Activated naive CD8-positive, alpha-beta T cell treated with anti-CD3 and anti-CD28 coated beads, Interleukin-2, amount 50 U/mL, for 16 hours (primary cell): ENCODE measurements around the gene SMPDL3A.
"Not testable (repeated sequence)": the region's sequence is repeated elsewhere in the genome, so short reads cannot be mapped to it uniquely, and the experiment has no call there.

ENCODE experiments used
- DNase-seq: peaks from one replicate; pipeline ENCODE4 v3.0.0-alpha.2; 2020; ENCODE audit warnings: low read depth, low spot score

The SMPDL3A gene, protein sequence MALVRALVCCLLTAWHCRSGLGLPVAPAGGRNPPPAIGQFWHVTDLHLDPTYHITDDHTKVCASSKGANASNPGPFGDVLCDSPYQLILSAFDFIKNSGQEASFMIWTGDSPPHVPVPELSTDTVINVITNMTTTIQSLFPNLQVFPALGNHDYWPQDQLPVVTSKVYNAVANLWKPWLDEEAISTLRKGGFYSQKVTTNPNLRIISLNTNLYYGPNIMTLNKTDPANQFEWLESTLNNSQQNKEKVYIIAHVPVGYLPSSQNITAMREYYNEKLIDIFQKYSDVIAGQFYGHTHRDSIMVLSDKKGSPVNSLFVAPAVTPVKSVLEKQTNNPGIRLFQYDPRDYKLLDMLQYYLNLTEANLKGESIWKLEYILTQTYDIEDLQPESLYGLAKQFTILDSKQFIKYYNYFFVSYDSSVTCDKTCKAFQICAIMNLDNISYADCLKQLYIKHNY

DNA sequence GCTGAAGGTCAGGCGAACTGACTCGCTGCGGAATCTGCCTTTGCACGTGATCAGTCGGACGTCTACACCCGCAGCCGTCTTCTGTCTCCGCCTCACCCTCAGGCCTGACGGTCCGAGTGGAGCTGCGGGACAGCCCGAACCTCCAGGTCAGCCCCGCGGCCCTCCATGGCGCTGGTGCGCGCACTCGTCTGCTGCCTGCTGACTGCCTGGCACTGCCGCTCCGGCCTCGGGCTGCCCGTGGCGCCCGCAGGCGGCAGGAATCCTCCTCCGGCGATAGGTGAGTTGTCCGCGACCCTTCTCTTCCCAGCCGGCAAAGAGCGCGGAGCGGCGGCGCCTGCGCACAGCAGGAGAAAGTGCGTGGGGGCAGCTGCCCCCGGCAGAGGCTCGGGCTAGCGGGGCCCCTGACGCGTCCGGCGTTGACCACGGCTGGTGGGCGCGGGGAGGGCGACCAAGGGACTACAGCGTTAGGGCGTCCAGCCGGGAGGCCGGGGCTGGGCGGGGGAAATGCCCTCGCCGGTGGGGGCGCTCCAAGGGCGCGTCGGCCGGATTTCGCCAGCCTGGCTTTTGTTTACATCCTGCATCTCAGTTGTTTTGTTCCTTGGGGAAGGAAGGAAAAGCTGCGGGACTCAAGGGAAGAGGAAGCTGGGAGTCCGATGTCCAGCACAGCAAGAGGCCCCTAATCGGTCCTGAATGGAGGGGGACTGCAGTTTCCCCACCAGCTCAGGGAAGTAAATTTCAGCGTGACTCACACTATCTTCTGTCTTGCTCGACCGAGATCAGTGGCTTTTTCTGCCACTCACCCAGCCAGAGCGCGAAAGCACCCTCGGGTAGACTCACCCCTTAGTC lies at the start of gene SMPDL3A:
SMPDL3A (plus strand) TSS at position 77 of the 846 bp plus-strand sequence; CDS start at position 166, 89 bp downstream.
- no peak for DNase-seq

DNA sequence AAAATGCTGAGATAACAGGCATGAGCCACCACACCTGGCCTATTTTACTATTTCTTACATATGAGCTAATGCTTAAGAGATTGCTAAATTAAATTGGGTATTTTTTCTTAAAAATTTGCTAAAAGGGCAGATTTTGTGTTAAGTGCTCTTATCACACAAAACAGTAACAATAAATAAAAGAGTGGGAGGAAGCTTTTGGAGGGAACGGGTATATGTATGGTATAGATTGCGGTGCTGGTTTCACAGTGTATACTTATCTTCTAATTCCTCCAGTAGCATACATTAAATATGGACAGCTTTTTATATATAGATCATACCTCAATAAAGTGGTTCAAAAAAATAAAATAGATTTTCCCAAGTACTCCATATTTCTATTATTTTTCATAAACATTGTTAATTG lies 49.0 kb upstream of the SMPDL3A start:
- DNase-seq: no peak

DNA sequence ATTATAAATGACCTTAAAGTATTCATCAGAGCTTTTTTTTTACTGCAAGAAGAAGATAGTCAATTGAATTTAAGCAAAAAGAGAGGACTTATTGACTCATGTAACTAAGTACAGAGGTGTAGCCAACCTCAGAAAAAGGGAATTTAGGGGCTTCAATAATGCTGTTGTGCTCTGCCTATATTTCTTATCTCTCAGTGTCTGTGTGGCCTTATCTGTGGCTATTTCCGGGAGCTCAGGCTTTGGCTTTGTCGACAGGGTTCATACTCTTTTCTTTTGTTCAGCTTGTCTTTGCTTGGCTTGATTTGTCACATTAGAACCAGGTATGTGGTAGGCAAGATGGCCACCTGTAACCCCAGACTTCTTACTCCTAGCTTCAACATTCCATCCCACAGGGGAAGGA lies 48.1 kb upstream of the SMPDL3A start:
- DNase-seq: no peak

DNA sequence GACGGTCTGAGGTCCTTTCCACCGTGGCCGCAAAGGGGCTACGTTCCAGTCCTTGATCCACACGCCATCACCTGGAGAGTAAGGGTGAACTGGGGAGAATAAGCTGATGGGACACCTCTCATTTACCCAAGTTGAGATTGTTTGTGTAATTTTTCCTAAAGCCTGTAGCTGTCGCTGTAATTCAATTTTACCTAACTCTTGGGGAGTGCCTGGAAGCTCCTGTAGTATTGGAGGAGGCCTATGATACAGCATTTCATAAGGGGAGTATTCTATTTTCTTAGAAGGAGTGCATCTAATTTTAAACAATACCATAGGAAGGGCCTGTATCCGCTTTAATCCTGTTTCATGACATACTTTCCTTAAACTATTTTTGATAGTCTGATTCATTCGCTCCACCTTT lies 44.8 kb upstream of the SMPDL3A start:
- DNase-seq: not testable (repeated sequence)

DNA sequence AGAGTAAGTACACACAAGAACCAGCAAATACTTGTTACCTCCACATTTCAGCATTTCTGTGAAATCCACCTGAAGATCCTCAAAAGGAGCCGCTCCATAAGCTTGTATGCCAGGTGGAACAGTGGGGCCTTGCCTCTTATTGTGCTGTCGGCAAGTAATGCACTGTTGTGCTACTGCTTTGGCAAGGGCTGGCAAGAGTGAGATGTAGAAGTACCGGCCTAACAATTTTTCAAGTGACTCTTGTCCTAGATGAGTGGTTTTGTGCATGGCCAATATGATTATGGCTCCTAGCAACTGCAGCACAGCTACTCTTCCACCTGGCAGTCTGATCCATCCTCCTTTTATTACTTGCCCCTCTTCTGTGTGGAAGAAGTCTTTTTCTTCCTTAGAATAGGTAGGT lies 44.2 kb upstream of the SMPDL3A start:
- not testable (repeated sequence) for DNase-seq

DNA sequence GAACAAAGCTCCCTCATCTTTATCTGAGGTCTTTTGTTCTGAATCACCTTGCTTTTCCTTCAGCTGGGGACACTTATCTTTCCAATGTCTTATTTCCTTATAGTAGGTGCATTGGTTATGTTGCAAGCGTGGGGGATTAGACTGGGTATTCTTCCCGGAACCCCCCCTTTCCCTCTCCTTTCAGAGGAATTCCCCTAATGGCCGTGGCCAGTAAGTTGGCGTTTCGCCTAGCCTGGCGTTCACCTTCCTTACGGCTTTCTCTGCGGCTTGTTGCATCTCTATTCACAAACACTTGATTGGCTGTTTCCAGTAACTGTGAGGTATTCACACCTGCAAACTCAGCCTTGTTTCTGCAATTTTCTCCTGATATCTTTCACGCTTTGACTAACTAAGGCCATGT lies 42.4 kb upstream of the SMPDL3A start:
- DNase-seq: no peak

DNA sequence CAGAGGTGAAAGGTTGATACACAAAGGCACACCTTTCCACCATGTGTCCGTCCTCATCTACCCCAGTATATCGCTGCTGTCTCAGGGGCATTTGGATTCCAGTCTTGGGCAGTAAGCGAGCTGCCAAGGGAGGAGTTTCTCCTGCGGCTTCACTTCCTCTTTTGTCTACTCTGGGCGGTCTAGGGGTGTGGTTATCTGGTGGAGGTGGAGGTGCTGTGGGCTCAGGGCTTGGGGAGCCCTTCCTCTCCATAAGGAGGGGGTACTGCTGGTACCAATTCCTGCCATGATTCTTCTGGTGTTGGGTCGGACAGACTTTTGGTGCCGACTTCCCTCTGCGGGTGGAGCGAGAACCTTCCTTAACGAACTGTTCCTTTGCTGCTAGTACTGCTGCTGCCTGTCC lies 41.5 kb upstream of the SMPDL3A start:
- no peak for DNase-seq

DNA sequence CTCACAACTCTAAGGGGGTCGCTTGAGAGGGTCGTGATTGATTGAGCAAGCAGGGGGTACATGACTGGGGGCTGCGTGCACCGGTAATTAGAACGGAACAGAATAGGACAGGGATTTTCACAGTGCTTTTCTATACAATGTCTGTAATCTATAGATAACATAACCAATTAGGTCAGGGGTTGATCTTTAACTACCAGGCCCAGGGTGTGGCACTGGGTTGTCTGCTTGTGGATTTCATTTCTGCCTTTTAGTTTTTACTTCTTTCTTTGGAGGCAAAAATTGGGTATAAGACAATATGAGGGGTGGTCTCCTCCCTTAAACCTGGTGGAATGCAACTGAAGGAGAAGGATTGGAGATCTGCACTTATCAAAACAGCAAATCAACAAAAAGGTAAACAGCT lies 40.1 kb upstream of the SMPDL3A start:
- DNase-seq: not testable (repeated sequence)

DNA sequence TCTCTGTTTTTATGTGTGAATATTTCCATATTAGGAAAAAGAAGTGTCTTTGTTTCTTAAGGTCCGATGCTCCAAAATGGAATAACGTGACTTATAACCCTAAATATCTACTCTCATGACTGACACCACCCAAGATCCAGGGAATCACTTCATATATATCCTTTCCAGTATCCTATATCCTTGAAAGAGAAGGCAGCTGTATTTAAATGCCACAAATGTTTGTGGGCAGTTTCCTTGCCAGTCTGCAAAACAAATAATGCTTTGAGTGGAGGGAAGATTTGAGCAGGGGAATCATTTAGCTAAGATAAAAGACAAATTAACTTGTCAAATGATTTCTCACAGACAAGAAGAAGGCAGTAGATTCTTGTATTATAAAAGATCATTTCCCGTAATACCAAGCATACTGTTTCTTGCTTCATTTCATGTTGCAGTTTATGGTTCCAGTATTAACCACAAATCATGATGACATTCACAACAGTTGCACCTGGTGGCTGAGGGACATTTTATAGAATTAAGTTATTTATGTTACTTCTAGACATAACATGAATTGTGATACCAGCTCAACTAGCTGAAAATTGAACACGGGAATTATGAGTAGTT lies 39.5 kb upstream of the SMPDL3A start:
- no peak for DNase-seq

DNA sequence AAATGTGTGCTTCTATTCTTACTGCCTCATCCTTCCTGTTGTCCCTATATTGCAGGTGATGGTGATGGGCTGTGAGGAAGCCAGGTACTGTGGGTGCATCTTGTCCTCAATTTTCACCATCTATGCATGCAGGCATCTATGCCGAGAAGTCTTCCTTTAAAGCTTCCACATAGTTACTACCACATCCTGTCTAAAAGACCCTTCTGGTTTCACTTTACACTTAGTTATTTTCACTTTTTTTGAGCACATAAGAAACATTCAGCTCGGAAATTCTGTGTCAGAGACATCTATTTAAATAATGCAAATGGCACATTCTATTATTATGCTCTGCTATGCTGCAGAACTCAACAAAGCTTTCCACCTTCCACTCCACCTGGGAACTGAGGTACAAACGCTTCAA lies 37.7 kb upstream of the SMPDL3A start:
- DNase-seq: no peak

DNA sequence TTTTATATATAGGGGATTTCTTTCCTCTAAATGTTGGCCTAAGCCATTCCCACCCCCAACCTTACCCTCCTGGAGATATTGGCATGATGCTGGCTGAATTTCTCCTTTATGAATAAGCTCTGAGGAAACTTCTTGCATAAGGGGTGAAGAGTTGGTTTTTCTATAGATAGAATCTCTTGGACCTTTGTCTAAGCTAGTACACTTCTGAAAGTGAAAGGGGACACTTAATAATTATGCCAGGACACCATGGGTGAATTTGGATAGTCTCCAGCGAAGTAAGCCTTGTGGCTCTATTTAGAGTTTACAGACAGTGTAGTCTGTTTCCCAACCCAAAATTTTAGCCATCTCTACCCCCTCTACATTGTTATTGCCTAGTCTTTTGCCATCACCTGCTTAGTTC lies 36.6 kb upstream of the SMPDL3A start:
- DNase-seq: no peak

DNA sequence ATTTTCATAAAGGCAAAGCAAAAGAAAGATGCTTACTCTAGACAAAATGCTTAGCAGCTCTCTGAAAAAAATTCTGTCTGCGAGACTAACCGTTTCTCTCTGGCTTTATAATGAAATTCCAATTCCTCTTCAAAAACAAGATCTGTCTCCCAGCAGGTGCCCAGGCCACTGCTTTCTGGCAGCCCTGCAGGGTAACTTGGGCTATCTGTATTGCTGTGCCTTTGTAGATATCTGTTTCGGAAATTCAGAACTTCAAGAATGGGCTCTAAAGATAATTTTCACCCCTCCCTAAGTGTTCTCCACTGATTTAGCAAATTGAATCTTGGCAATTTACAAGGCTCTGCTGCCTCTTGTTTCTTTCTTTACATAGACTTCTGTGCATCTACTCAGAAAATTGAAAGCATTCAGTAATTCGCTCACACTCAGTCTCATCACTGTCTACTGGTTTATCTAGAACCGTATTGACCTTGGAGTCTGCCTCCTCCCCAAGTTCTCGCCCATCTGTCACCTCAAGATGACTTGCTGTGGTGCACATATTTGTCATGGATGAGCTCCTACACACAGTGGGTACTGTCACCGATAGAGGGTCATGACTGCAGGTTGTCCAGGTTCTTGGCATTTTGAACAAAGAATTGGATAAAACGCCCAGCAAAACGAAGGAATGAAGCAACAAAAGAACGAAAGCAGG lies 35.9 kb upstream of the SMPDL3A start:
- no peak for DNase-seq

DNA sequence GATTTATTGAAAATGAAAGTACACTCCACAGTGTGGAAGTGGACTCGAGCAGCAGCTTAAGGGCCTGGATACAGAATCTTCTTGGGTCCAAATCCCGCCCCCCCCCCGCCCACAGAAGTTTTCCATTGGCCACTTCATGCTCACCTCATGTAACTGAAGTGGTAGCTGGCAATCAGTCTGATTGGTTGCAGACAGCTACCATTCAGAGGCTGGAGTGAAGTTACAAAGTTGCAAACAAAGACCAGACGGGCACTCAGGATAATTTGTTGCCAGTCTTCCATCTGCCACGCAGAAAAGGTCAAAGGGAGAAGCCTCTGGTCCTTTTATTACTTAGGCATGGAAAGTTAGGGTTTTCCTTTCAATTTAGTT lies 35.4 kb upstream of the SMPDL3A start:
- no peak for DNase-seq

DNA sequence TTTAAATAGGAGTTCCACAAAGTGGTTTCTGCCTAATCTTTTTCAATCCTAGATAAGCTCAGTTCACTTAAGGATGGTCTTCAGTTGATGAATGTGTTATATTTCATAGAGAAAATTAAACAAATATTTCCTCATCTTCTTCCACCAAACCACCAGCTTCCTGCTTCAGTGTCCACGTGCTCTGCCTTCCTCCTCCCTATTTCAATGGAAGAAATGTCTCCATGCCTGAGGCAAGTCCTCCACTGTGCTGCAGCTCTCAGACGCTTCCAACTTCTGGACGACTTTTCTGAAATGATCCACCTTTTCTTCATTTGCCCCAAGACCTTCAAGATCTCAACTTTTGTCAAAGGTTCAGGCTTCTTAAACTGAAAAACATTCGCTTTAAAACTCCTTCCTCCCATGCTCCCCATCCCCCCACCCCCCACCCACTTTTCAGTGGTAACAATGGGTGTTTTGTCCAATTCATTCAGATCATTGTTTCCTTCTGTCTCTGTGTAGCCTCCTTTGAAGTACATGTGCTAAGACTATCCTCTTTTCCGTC lies 34.8 kb upstream of the SMPDL3A start:
- DNase-seq: no peak

DNA sequence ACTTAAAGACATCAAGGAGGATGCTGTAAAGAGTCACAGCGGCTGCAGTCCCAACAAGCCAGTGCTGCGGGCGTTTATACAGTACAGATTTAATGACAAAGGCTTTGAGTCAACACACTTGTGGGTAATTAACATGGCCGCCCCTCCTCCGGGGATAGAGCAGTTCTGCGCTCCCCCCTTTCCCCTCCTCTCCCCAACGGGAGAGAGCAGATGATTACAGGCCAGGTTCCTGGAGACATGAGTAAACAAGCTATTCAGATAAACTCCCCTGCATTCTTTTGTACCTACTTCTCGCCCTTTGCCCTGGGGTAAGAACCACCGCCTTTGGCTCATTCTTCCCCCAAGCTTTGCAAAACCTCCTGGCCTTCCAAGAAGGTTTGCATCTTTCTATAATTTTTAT lies 33.2 kb upstream of the SMPDL3A start:
- DNase-seq: no peak

DNA sequence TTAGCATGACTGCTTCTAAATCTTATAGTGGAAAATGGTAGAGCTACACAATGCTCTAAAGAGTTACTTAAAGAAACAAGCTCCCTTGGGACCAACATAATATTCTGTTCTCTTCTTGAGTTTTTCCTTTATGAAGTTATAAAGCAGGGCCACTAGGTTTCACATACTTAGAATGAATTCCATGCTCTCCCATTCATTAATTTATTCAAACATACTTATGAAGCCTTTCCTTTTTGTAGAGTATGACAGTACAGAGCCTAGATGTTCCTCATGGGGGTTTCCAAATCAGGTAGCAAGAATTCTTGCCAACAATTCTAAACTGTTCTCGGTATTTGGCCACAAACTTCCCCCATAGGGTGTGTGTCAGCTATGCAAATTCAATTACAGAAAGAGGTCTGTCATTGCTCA lies 30.1 kb upstream of the SMPDL3A start:
- DNase-seq: no peak

DNA sequence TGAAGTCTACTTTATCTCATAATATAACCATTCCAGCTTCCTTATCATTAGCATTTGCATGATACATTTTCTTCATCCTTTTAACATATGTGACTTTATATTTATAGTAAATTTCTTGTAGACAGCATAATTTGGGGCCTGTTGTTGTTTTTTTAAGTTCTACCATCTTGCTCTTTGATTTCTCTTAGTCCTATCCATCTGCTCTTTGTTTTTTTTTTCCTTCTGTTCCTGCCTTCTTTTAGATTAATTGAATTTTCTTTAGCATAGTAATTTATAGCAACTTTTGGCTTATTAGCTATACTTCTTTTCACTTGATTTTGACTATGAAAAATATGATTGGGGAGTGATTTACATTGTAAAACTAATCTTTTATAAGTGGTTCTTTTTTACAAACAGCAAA lies 28.7 kb upstream of the SMPDL3A start:
- no peak for DNase-seq

DNA sequence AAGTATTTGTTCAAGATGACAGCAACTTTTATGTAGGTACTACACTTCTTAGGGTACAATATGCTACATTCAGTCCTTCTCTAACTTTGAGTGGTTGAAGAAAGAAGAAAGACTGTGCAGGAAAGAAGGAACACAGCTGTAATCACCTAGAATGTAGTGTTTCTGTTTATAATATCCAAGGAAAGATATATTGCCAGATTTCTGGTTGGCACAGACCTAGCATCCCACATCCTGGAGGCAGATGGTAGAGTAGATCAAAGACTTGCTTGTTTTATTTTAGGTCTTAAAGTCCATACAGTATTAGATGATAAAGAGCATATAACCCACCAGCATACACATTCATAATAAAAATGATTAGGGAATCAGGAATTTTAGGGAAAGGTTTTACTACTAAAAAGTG lies 22.8 kb upstream of the SMPDL3A start:
- DNase-seq: no peak

DNA sequence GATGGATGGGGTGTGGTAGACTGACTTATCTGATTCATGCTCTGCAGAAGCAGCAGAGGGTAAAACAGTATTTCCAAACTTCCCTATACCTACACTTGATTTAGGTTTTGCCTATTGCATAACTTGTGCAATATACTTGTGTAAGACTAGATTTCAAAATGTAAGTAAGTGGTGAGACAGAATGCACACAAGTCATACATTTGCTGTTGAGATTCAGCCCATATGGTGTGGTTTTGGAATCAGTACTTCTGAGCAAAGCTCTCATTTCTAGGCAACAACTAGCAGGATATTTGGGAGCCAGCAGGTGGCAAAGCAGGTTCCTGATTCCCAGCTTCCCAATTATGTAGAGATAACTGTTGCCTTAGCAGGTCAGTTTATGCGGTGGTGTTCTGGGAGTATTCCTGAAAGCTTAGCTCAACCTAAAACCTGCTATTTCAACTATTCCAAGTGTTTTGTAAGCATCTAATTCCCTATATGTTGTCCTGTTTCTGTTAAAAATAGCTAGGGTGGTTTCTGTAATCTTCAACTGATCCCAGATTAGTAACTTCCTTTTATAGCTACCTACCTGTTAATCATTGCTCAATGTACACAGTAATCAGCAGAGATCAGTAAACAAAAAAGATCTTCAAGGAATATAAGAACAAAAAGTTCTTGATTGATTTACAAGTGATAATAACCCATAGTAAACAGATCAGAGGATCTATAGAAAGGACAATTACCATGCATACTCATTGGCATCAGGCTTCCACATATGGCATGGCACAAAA lies 18.0 kb upstream of the SMPDL3A start:
- no peak for DNase-seq

DNA sequence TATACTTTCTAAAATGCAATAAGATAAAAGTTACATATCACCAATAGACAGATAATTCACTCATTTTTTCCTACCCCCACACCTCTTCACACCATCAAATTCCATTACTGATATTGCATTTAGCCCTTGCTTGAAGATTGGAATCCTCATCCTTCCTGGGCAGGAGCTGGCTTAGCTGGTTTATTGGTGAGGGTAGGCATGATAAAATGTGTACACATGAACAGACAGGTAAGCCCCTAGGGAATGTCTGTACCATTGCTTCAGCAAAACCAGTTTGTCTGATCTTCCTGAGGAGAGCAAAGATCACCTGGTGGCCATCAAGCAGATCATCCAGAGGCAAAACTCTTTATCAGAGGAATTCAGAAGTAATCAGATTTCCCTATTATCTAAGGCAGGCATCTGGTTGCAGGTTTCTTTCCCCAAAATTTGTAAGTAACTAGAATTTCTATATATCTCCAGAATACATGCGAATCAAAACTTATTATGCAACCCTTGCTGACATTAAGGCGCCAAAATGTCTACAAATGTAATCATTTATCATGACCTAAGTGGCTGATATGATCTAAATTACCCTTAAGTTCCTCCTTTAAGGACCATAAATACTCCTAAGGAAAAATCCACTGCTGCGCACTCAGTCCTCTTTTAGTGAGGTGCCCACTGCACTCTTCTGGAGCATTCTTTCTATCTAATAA lies 16.2 kb upstream of the SMPDL3A start:
- no peak for DNase-seq
